SK-N-SH treated with all-trans-retinoic acid at 6 μM for 48 hours (cell line): ENCODE data around the gene C3orf22.

ENCODE experiments used
- ATAC-seq: fragments of 200-7000 bp; cut with Tn5 transposase; 3 replicates; pipeline ENCODE4 v1.9.1; 2020; ENCODE audit warnings: mild to moderate bottlenecking, moderate library complexity
- ARNTL ChIP-seq: fragments of 450-650 bp; formaldehyde crosslinking; IDR thresholded peaks from 2 replicates; pipeline ENCODE4 v1.5.0; 2020; ENCODE audit warnings: low read depth, mild to moderate bottlenecking, moderate library complexity, borderline replicate concordance
- CSDC2 ChIP-seq: fragments of 250-450 bp; sonication (Bioruptor Pico); IDR thresholded peaks from 2 replicates; pipeline ENCODE4 v1.5.0; 2020; ENCODE audit warnings: mild to moderate bottlenecking, moderate library complexity
- ESRRG ChIP-seq: fragments of 250-450 bp; sonication (Bioruptor Pico); IDR thresholded peaks from 2 replicates; pipeline ENCODE4 v1.6.1; 2021; ENCODE audit warnings: mild to moderate bottlenecking
- GLIS3 ChIP-seq: fragments of 250-450 bp; sonication (Bioruptor Pico); IDR thresholded peaks from 2 replicates; pipeline ENCODE4 v1.5.0; 2020; ENCODE audit warnings: mild to moderate bottlenecking, moderate library complexity
- OSR1 ChIP-seq: fragments of 250-450 bp; sonication (Bioruptor Pico); IDR thresholded peaks from 2 replicates; pipeline ENCODE4 v1.8.0; 2022; ENCODE audit warnings: moderate library complexity, mild to moderate bottlenecking, inconsistent platforms
- PPARA ChIP-seq: fragments of 250-450 bp; sonication (Bioruptor Pico); IDR thresholded peaks from 2 replicates; pipeline ENCODE4 v1.5.0; 2020; ENCODE audit warnings: mild to moderate bottlenecking, borderline replicate concordance
- RARB ChIP-seq: fragments of 250-450 bp; sonication (Bioruptor Pico); IDR thresholded peaks from 2 replicates; pipeline ENCODE4 v1.8.0; 2021; ENCODE audit warnings: mild to moderate bottlenecking, moderate library complexity
- SNAI2 ChIP-seq: fragments of 250-450 bp; sonication (Bioruptor Pico); IDR thresholded peaks from 2 replicates; pipeline ENCODE4 v1.5.0; 2020; ENCODE audit warnings: mild to moderate bottlenecking, moderate library complexity
- ZC3H10 ChIP-seq: fragments of 250-450 bp; sonication (Bioruptor Pico); IDR thresholded peaks from 2 replicates; pipeline ENCODE4 v1.5.1; 2021; ENCODE audit warnings: mild to moderate bottlenecking, moderate library complexity
- ZFP3 ChIP-seq: fragments of 250-450 bp; sonication (Bioruptor Pico); IDR thresholded peaks from 2 replicates; pipeline ENCODE4 v1.5.0; 2020; ENCODE audit warnings: mild to moderate bottlenecking, moderate library complexity
- ZNF70 ChIP-seq: fragments of 450-650 bp; formaldehyde crosslinking; IDR thresholded peaks from 2 replicates; pipeline ENCODE4 v1.5.0; 2020; ENCODE audit warnings: mild to moderate bottlenecking, moderate library complexity
- ZNF8 ChIP-seq: fragments of 450-650 bp; formaldehyde crosslinking; IDR thresholded peaks from 2 replicates; pipeline ENCODE4 v1.5.0; 2020; ENCODE audit warnings: mild to moderate bottlenecking, moderate library complexity
- TF ChIP-seq, protein P1 (sequence below): fragments of 250-450 bp; sonication (Bioruptor Pico); IDR thresholded peaks from 2 replicates; pipeline ENCODE4 v1.5.0; 2020; ENCODE audit warnings: mild to moderate bottlenecking, moderate library complexity
- TF ChIP-seq, protein P2 (sequence below): fragments of 250-450 bp; sonication (Bioruptor Pico); IDR thresholded peaks from 2 replicates; pipeline ENCODE4 v1.8.0; 2020; ENCODE audit warnings: mild to moderate bottlenecking, moderate library complexity, borderline replicate concordance
- TF ChIP-seq, protein P3 (sequence below): fragments of 250-450 bp; sonication (Bioruptor Pico); IDR thresholded peaks from 2 replicates; pipeline ENCODE4 v1.5.1; 2021; ENCODE audit warnings: mild to moderate bottlenecking, moderate library complexity
- TF ChIP-seq, protein P4 (sequence below): fragments of 250-450 bp; sonication (Bioruptor Pico); IDR thresholded peaks from 2 replicates; pipeline ENCODE4 v1.5.1; 2020; ENCODE audit warnings: low read depth, mild to moderate bottlenecking, moderate library complexity

Gene C3orf22

DNA sequence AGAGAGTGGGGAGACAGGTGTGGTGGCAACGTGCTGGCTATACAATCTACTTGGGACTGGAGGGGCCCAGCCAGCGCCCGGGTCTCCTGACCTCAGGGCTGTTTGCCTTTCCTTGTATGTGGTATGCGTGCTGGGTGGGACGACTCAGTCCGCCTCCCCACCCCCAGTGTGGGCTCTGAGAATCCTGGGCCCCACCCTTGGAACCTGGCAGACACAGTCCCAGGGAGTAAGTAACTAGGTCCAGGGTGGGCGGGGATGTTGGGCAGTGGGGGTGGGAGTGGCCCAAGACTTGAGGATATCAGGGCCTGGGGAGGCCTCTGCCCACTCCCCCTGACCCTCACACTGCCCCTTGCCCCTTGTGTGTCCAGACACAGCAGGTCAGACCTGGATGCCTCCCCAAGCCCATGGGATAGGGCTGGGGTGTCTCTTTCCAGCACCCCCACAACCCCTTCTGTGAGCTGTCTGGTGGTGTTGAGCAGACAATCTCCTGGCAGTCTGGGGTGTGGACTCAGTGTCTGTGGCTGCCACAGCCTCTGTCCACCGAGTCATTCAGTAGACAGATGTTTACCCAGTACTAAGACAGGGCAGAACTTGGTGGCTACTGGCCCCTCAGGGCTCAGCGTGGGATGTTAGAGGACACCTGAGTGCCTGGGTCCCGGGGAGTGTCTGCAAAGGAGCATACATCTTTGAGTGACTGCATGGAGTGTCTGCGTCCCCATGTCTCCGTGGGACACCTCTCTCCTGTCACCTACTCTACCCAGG lies 33.5 kb downstream of the C3orf22 start:
- TF ChIP-seq CSDC2 (no peak), OSR1 (CRISPR knock-in tag) (no peak), ARNTL (CRISPR knock-in tag) (no peak), ZC3H10 (CRISPR knock-in tag) (no peak), SNAI2 (no peak), ESRRG (CRISPR knock-in tag) (no peak)
- TF ChIP-seq, protein P1, sequence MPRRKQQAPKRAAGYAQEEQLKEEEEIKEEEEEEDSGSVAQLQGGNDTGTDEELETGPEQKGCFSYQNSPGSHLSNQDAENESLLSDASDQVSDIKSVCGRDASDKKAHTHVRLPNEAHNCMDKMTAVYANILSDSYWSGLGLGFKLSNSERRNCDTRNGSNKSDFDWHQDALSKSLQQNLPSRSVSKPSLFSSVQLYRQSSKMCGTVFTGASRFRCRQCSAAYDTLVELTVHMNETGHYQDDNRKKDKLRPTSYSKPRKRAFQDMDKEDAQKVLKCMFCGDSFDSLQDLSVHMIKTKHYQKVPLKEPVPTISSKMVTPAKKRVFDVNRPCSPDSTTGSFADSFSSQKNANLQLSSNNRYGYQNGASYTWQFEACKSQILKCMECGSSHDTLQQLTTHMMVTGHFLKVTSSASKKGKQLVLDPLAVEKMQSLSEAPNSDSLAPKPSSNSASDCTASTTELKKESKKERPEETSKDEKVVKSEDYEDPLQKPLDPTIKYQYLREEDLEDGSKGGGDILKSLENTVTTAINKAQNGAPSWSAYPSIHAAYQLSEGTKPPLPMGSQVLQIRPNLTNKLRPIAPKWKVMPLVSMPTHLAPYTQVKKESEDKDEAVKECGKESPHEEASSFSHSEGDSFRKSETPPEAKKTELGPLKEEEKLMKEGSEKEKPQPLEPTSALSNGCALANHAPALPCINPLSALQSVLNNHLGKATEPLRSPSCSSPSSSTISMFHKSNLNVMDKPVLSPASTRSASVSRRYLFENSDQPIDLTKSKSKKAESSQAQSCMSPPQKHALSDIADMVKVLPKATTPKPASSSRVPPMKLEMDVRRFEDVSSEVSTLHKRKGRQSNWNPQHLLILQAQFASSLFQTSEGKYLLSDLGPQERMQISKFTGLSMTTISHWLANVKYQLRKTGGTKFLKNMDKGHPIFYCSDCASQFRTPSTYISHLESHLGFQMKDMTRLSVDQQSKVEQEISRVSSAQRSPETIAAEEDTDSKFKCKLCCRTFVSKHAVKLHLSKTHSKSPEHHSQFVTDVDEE (CRISPR knock-in tag): no peak
- TF ChIP-seq, protein P2, sequence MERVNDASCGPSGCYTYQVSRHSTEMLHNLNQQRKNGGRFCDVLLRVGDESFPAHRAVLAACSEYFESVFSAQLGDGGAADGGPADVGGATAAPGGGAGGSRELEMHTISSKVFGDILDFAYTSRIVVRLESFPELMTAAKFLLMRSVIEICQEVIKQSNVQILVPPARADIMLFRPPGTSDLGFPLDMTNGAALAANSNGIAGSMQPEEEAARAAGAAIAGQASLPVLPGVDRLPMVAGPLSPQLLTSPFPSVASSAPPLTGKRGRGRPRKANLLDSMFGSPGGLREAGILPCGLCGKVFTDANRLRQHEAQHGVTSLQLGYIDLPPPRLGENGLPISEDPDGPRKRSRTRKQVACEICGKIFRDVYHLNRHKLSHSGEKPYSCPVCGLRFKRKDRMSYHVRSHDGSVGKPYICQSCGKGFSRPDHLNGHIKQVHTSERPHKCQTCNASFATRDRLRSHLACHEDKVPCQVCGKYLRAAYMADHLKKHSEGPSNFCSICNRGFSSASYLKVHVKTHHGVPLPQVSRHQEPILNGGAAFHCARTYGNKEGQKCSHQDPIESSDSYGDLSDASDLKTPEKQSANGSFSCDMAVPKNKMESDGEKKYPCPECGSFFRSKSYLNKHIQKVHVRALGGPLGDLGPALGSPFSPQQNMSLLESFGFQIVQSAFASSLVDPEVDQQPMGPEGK (CRISPR knock-in tag): no peak
- TF ChIP-seq, protein P3, sequence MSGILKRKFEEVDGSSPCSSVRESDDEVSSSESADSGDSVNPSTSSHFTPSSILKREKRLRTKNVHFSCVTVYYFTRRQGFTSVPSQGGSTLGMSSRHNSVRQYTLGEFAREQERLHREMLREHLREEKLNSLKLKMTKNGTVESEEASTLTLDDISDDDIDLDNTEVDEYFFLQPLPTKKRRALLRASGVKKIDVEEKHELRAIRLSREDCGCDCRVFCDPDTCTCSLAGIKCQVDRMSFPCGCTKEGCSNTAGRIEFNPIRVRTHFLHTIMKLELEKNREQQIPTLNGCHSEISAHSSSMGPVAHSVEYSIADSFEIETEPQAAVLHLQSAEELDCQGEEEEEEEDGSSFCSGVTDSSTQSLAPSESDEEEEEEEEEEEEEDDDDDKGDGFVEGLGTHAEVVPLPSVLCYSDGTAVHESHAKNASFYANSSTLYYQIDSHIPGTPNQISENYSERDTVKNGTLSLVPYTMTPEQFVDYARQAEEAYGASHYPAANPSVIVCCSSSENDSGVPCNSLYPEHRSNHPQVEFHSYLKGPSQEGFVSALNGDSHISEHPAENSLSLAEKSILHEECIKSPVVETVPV (CRISPR knock-in tag): no peak
- no peak for ATAC-seq

DNA sequence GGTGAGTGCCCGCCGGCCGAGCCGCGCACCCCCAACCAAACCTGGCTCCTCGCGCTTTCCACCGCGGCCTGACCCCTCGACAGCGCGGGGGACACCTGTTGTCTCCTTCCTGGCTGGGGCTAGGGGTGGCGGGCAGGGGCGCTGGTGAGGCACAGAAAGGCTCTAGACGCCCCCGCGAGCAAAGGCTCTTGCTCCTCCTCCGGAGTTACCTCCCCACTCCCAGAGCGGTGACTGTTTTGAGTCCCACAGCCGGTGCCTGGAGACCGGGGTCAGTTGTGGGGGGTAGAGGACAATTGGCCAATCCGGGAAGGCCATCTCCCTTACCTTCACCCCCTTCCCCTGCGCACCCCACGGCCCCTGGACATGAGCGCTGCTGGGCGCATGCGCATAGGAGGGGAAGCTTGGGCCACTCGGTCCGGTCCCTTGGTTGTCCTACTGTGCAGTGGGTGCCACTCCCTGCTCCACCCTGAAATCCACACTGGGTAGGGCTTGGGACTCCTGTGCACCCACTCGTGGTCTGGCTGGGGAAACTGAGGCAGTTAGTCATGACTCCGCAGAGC lies 34.2 kb downstream of the C3orf22 start:
- ATAC-seq: peak; percentile 25
- no peak for TF ChIP-seq GLIS3 (CRISPR knock-in tag)
- TF ChIP-seq ZNF70 (CRISPR knock-in tag): no peak

DNA sequence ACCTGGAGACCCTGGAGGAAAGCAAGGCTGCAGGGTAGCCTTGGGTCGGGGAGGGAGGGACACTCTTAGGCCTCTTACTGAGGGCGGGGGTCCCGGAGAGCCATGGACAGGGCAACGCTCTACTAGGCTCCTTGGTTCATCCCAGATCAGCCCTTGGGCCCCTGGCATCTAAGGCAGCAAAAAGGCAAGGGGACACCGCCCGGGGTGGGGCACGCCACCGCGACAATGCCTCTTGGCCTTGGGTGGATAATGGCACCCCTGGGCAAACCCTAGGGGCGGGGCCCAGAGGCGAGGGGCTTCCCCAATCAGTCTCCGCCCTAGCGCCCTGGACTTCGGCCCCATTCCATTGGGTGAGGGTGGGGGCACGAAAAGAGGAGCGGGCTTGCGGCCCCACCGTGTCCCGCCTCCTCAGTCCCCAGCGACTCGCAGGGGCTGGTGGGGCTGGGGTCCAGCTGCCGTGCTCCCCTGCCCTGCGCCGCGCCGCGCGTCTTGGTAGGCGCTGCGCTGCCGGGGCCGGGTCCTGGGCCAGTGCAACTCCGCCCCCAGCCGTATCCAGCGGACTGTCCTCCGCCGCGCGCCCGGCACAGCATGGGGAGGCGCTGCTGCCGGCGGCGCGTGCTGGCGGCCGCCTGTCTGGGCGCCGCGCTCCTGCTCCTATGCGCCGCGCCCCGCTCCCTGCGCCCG lies 34.8 kb downstream of the C3orf22 start, which contains the start of gene CHST13:
Gene CHST13, plus strand, starts transcription at position 411 of the 684 bp plus-strand sequence. Its CDS starts 178 bp downstream, at position 589.
- ATAC-seq: peak; percentile 88

GRCh38 chr3:126522363-126522788 lies 36.4 kb downstream of the C3orf22 start:
- peak; percentile 64 for ATAC-seq
- TF ChIP-seq ZNF8 (CRISPR knock-in tag) (no peak), PPARA (CRISPR knock-in tag) (no peak), OSR1 (CRISPR knock-in tag) (no peak), RARB (CRISPR knock-in tag) (no peak)
- TF ChIP-seq, protein P1 (CRISPR knock-in tag): no peak
- TF ChIP-seq, protein P4, sequence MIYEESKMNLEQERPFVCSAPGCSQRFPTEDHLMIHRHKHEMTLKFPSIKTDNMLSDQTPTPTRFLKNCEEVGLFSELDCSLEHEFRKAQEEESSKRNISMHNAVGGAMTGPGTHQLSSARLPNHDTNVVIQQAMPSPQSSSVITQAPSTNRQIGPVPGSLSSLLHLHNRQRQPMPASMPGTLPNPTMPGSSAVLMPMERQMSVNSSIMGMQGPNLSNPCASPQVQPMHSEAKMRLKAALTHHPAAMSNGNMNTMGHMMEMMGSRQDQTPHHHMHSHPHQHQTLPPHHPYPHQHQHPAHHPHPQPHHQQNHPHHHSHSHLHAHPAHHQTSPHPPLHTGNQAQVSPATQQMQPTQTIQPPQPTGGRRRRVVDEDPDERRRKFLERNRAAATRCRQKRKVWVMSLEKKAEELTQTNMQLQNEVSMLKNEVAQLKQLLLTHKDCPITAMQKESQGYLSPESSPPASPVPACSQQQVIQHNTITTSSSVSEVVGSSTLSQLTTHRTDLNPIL (CRISPR knock-in tag): no peak

More for the DNA sequence above, 34.8 kb downstream of the C3orf22 start, which contains the start of gene CHST13:
- no peak for TF ChIP-seq ESRRG (CRISPR knock-in tag)
- TF ChIP-seq SNAI2: no peak
- peak; percentile 72; the same call in 1 of the 2 replicates for TF ChIP-seq ZFP3 (CRISPR knock-in tag)
